Brain microvascular endothelial cell (primary cell): ENCODE results near the gene EID2B.

ENCODE experiments used
- DNase-seq: peaks from one replicate; pipeline ENCODE4 v3.0.0-alpha.2; 2020
- H3K27ac ChIP-seq: fragments of 250-450 bp; sonication (Bioruptor Pico); 2 replicates; pipeline ENCODE4 v1.5.1; 2020; ENCODE audit warnings: mild to moderate bottlenecking, moderate library complexity
- H3K27me3 ChIP-seq: fragments of 250-450 bp; sonication (Bioruptor Pico); replicated peaks from 2 replicates; pipeline ENCODE4 v1.5.1; 2020; ENCODE audit warnings: mild to moderate bottlenecking
- H3K36me3 ChIP-seq: fragments of 250-450 bp; sonication (Bioruptor Pico); replicated peaks from 2 replicates; pipeline ENCODE4 v1.5.1; 2020; ENCODE audit warnings: mild to moderate bottlenecking
- H3K4me3 ChIP-seq: 2 replicates; pipeline ENCODE4 v1.5.1; 2011; ENCODE audit warnings: low read depth, mild to moderate bottlenecking, control low read depth, low read length, moderate library complexity
- CTCF ChIP-seq: IDR thresholded peaks from 2 replicates; pipeline ENCODE4 v1.5.1; 2011; ENCODE audit warnings: low read depth, mild to moderate bottlenecking, moderate library complexity, low read length, control low read depth, inconsistent platforms; ENCODE audit errors: missing control alignments
- in situ Hi-C: cut with HindIII; loops from 2 replicates; pipeline ENCODE4 v1.10.0; 2017; ENCODE audit warnings: low sequenced_read_pairs, low pct_ligation_motif_present

The EID2B gene

GRCh38 chr19:39506944-39507714 is 25.5 kb downstream of the EID2B start:
- H3K27ac ChIP-seq: no peak overlapping the region
- peak; percentile 41 for DNase-seq
- H3K4me3 ChIP-seq: peak overlapping the region; percentile 59
- in situ Hi-C loops: no loop called here
- TF ChIP-seq CTCF: no peak
- H3K36me3 ChIP-seq: no peaks in the 10 kb centered on the region
- H3K27me3 ChIP-seq: no peaks in the 10 kb centered on the region

- Histone ChIP-seq H3K27ac (no peak overlapping the region), H3K36me3 (no peaks in the 10 kb centered on the region), H3K4me3 (peak overlapping the region; percentile 59), H3K27me3 (no peaks in the 10 kb centered on the region)
- TF ChIP-seq CTCF: no peak
- DNase-seq: no peak
- in situ Hi-C loops: no loop called here
Measured at GRCh38 chr19:39506598-39506943, 26.1 kb downstream of the EID2B start.

- H3K36me3 ChIP-seq: no peaks in the 10 kb centered on the region
- peak; percentile 51 for TF ChIP-seq CTCF
- peaks cover 15% of the 10 kb centered on the region for H3K27me3 ChIP-seq
- DNase-seq: no peak
- H3K27ac ChIP-seq: no peak overlapping the region
- no peak overlapping the region for H3K4me3 ChIP-seq
- in situ Hi-C loops: no loop called here
Measured at GRCh38 chr19:39502640-39503417, 29.8 kb downstream of the EID2B start.

- in situ Hi-C loops: no loop called here
- Histone ChIP-seq H3K27ac (no peak overlapping the region), H3K27me3 (peaks cover 15% of the 10 kb centered on the region)
Measured at GRCh38 chr19:39501340-39501739, 31.3 kb downstream of the EID2B start.

GRCh38 chr19:39500543-39500942 is 32.1 kb downstream of the EID2B start:
- no peak for TF ChIP-seq CTCF
- no peaks in the 10 kb centered on the region for H3K36me3 ChIP-seq
- H3K27ac ChIP-seq: no peak overlapping the region
- no peak overlapping the region for H3K4me3 ChIP-seq
- no peak for DNase-seq
- in situ Hi-C loops: no loop called here
- peaks cover 15% of the 10 kb centered on the region for H3K27me3 ChIP-seq

More at GRCh38 chr19:39501340-39501739, 31.3 kb downstream of the EID2B start:
- no peak for DNase-seq
- no peak for TF ChIP-seq CTCF
- no peak overlapping the region for H3K4me3 ChIP-seq
- H3K36me3 ChIP-seq: no peaks in the 10 kb centered on the region
